ENCODE results near the gene AUTS2. TPM values are rescaled to one million over a fixed set of nuclear protein-coding genes. Genes with fewer than 3 reads are reported as not detected.

The AUTS2 gene
- total RNA-seq, 2 donors from 2014 or later = 8.6 TPM

DNA sequence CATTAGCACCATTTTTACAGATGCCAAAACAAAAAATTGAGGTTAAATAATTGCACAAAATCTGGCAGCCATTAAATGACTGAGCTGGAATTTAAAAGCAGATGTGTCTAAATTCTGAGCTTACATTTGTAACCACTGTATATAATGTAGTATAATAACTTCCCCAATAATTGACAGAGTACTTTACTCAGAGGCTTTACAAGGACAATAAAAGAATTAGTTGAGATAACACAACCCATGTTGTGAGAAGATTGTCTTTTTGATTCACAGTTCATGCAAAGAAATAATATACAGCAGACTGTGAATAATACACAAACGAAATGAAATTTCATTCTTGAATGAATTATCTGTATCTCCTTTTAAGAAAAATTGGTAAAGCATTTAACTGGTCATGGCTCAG, 417.1 kb downstream of the AUTS2 start:
- TF ChIP-seq CTCF (IDR thresholded peaks at IDR 0.05) = no peak
- Histone ChIP-seq H3K27me3 (no peaks in the 10 kb centered on the region), H3K4me1 (peaks cover 0 to 6% of the 10 kb centered on the region in 2 donors), H3K36me3 (no peaks in the 10 kb centered on the region), H3K4me3 (no peak overlapping the region), H3K9me3 (no peaks in the 10 kb centered on the region), H3K27ac (no peak overlapping the region)
- DNase-seq (ENCODE audit: low spot score) = no peak

DNA sequence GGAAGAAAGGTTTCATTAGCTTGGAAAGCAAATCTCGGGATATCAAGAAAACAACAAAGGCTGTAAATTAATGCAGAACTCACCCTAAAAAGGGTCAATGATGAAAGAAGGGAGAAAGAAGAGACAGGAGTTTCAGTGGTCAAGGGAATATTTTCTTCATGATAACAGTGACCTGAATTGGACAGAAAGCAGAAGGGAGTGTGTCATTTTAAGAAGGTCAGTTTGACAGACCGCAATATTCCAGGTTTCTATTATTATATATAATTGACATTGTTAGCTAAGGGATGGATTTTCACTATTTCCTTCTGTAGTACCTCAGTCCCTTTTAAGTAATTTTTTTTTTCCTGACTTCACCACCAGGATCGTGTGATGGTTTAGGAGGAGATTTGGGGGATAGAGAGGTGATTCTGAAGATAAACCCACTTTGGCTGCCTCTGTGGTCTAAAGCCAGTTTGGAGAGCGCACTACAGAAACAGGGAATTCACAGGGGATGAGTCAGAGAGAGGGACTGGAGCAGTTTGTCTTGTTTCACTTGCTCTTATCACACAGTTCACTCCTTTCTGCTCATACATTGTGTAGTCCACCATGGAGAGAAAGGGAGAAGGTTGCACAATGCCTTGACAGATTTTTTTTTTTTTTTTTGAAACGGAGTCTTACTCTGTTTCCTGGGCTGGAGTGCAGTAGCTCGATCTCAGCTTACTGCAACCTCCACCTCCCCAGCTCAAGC, 417.9 kb downstream of the AUTS2 start:
- Histone ChIP-seq H3K27ac (no peak overlapping the region), H3K4me3 (no peak overlapping the region), H3K36me3 (no peaks in the 10 kb centered on the region), H3K4me1 (peaks cover 0 to 6% of the 10 kb centered on the region in 2 donors), H3K27me3 (no peaks in the 10 kb centered on the region), H3K9me3 (no peaks in the 10 kb centered on the region)
- TF ChIP-seq CTCF (IDR thresholded peaks at IDR 0.05) = no peak
- no peak for DNase-seq (ENCODE audit: low spot score)

- peaks cover 0 to 9% of the 10 kb centered on the region in 2 donors for H3K4me1 ChIP-seq
Observed at GRCh38 chr7:70017357-70017756, 419.1 kb downstream of the AUTS2 start.

GRCh38 chr7:70018700-70019099, 420.4 kb downstream of the AUTS2 start:
- TF ChIP-seq CTCF (IDR thresholded peaks at IDR 0.05) = no peak
- peaks cover 0 to 9% of the 10 kb centered on the region in 2 donors for H3K4me1 ChIP-seq
- no peaks in the 10 kb centered on the region for H3K27me3 ChIP-seq
- H3K4me3 ChIP-seq = no peak overlapping the region
- no peaks in the 10 kb centered on the region for H3K9me3 ChIP-seq
- no peak for DNase-seq (ENCODE audit: low spot score)
- H3K36me3 ChIP-seq = no peaks in the 10 kb centered on the region
- no peak overlapping the region for H3K27ac ChIP-seq

More at GRCh38 chr7:70017357-70017756, 419.1 kb downstream of the AUTS2 start:
- Histone ChIP-seq H3K9me3 (no peaks in the 10 kb centered on the region), H3K27me3 (no peaks in the 10 kb centered on the region), H3K4me3 (no peak overlapping the region), H3K27ac (no peak overlapping the region), H3K36me3 (no peaks in the 10 kb centered on the region)
- no peak for TF ChIP-seq CTCF (IDR thresholded peaks at IDR 0.05)
- no peak for DNase-seq (ENCODE audit: low spot score)

- no peaks in the 10 kb centered on the region for H3K27me3 ChIP-seq
- no peak for DNase-seq (ENCODE audit: low spot score)
- peaks cover 0 to 12% of the 10 kb centered on the region in 2 donors for H3K4me1 ChIP-seq
- H3K9me3 ChIP-seq = no peaks in the 10 kb centered on the region
- TF ChIP-seq CTCF (IDR thresholded peaks at IDR 0.05) = no peak
- H3K27ac ChIP-seq = no peak overlapping the region
- no peak overlapping the region for H3K4me3 ChIP-seq
- H3K36me3 ChIP-seq = no peaks in the 10 kb centered on the region
Observed at GRCh38 chr7:70027867-70028266, 429.6 kb downstream of the AUTS2 start.

GRCh38 chr7:70028620-70029019, 430.3 kb downstream of the AUTS2 start:
- no peaks in the 10 kb centered on the region for H3K9me3 ChIP-seq
- no peak for DNase-seq (ENCODE audit: low spot score)
- H3K36me3 ChIP-seq = no peaks in the 10 kb centered on the region
- no peak overlapping the region for H3K4me3 ChIP-seq
- peaks cover 0 to 12% of the 10 kb centered on the region in 2 donors for H3K4me1 ChIP-seq
- no peaks in the 10 kb centered on the region for H3K27me3 ChIP-seq
- no peak overlapping the region for H3K27ac ChIP-seq
- no peak for TF ChIP-seq CTCF (IDR thresholded peaks at IDR 0.05)

Measured in right atrium auricular region (tissue), 2 donors.